PC-9 (cell line): ENCODE results near the gene DOK3. TPM values are rescaled to one million over a fixed set of nuclear protein-coding genes. Genes with fewer than 3 reads are reported as not detected.

Experiments used
- BruUV-seq: library from RNA; stranded (reverse); fragments of 400-500 nt; replicated peaks from 2 replicates; lab custom pipeline; 2021; lab: Mats Ljungman, UMichigan
- CTCF ChIA-PET: fragments of 300-600 bp; sonication (Branson Sonifier 250); formaldehyde crosslinking; loops from one replicate; lab custom pipeline; 2022; ENCODE audit warnings: antibody characterized with exemption; lab: Charles Lee
- POLR2A ChIA-PET: fragments of 300-600 bp; sonication (Branson Sonifier 250); formaldehyde crosslinking; loops from one replicate; lab custom pipeline; 2022; ENCODE audit warnings: antibody characterized with exemption; ENCODE audit not compliant: unreplicated experiment; lab: Charles Lee
- DNase-seq, 2 experiments: peaks; one replicate each; pipeline versions ENCODE4 v3.0.0 to v3.0.0-alpha.2; 2015 to 2022; ENCODE audit warnings: mixed read lengths in 1 of 2
- H2AFZ ChIP-seq: fragments of 200-600 bp; sonication (generic); 2 replicates; pipeline ENCODE4 v1.8.1; 2017; ENCODE audit warnings: antibody characterized with exemption
- H3F3A ChIP-seq: fragments of 200-600 bp; sonication (generic); 2 replicates; pipeline ENCODE4 v1.8.1; 2017; ENCODE audit warnings: antibody characterized with exemption, mild to moderate bottlenecking, low read depth; ENCODE audit not compliant: insufficient read depth
- H3K27ac ChIP-seq: fragments of 200-600 bp; sonication (generic); 2 replicates; pipeline ENCODE4 v1.6.1; 2016; ENCODE audit warnings: mixed run types
- H3K27me3 ChIP-seq: fragments of 200-600 bp; sonication (generic); 2 replicates; pipeline ENCODE4 v1.6.1; 2016; ENCODE audit warnings: low read depth, mixed run types; ENCODE audit not compliant: insufficient read depth
- H3K36me3 ChIP-seq: fragments of 200-600 bp; sonication (generic); 2 replicates; pipeline ENCODE4 v1.6.1; 2016; ENCODE audit warnings: low read depth, mixed run types
- H3K4me1 ChIP-seq: fragments of 200-600 bp; sonication (generic); replicated peaks from 2 replicates; pipeline ENCODE4 v1.6.1; 2016; ENCODE audit warnings: mixed run types; ENCODE audit not compliant: insufficient read depth
- H3K4me2 ChIP-seq: fragments of 200-600 bp; sonication (generic); 2 replicates; pipeline ENCODE4 v1.6.1; 2017; ENCODE audit warnings: mixed run types
- H3K4me3 ChIP-seq: fragments of 200-600 bp; sonication (generic); 2 replicates; pipeline ENCODE4 v1.6.1; 2016; ENCODE audit warnings: mixed run types
- H3K79me2 ChIP-seq: fragments of 200-600 bp; sonication (generic); 2 replicates; pipeline ENCODE4 v1.6.1; 2017; ENCODE audit warnings: low read depth, mixed run types
- H3K9me2 ChIP-seq: fragments of 200-600 bp; sonication (generic); 2 replicates; pipeline ENCODE4 v1.8.1; 2017; ENCODE audit warnings: mild to moderate bottlenecking; ENCODE audit not compliant: insufficient read depth
- H3K9me3 ChIP-seq: fragments of 200-600 bp; sonication (generic); 2 replicates; pipeline ENCODE4 v1.8.1; 2016; ENCODE audit warnings: low read depth; ENCODE audit not compliant: insufficient read depth
- H4K20me1 ChIP-seq: fragments of 200-600 bp; sonication (generic); 2 replicates; pipeline ENCODE4 v1.8.1; 2017; ENCODE audit not compliant: insufficient read depth
- CTCF ChIP-seq: fragments of 200-600 bp; sonication (generic); conservative IDR thresholded peaks from 2 replicates; pipeline ENCODE4 v1.6.1; 2017; ENCODE audit warnings: mixed run types, antibody characterized with exemption, mild to moderate bottlenecking, moderate library complexity
- EZH2 ChIP-seq: fragments of 200-600 bp; sonication (generic); IDR thresholded peaks from 2 replicates; pipeline ENCODE4 v1.8.0; 2017; ENCODE audit warnings: antibody characterized with exemption, low read depth
- intact Hi-C: fragments of 100-400 bp; cut with micrococcal nuclease; formaldehyde crosslinking; loops from one replicate; pipeline ENCODE4 v1.10.0; 2022; ENCODE audit not compliant: unreplicated experiment
- total RNA-seq: library from RNA; stranded (reverse); gene quantifications from 2 replicates; pipeline ENCODE4 v1.2.3, GENCODE V29; 2021

Gene DOK3
- total RNA-seq, 1 experiment from 2014 or later, result 12.2 TPM

- Histone ChIP-seq H3K79me2 (no peaks in the 10 kb centered on the region), H3K36me3 (no peaks in the 10 kb centered on the region), H3K27ac (no peak overlapping the region), H3K4me1 (0 out of 2 replicates have a peak, but pooled peaks cover 5% of the 10 kb centered on the region), H4K20me1 (peaks cover 23% of the 10 kb centered on the region), H3K9me2 (no peaks in the 10 kb centered on the region), H3K9me3 (no peaks in the 10 kb centered on the region), H3K4me2 (no peak overlapping the region), H3K27me3 (no peaks in the 10 kb centered on the region), H2AFZ (no peak overlapping the region), H3K4me3 (no peak overlapping the region), H3F3A (peaks cover 19% of the 10 kb centered on the region; the same call in 1 of the 2 replicates)
- ChIA-PET CTCF (interaction anchor here (0.6 to 1.5 kb wide), 9 partner anchors 9 to 764 kb away, joined by 3 to 12 read pairs (median 3); partner anchors contain the start of gene PDLIM7), POLR2A (interaction anchor here (0.5 to 0.6 kb wide), 3 partner anchors 93 to 126 kb away, joined by 6 to 8 read pairs (median 6); no protein-coding TSS in a partner anchor)
- peak; percentile 84 to 95 for DNase-seq
- BruUV-seq, result no TSS peak
- intact Hi-C loops, result loop anchor here (1.0 to 2.0 kb wide), 2 partner anchors 14 to 40 kb away; partner anchors contain the start of gene PDLIM7
- no peak for TF ChIP-seq EZH2
- TF ChIP-seq CTCF, result peak; percentile 68
Measured at GRCh38 chr5:177456976-177457851, 52.4 kb downstream of the DOK3 start.

- TF ChIP-seq EZH2, result no peak
- peak; percentile 43; the same call in 1 of the 2 replicates for TF ChIP-seq CTCF
- no peaks in the 10 kb centered on the region for H3K79me2 ChIP-seq
- 0 out of 2 replicates have a peak, but pooled peaks cover 5% of the 10 kb centered on the region for H3K4me1 ChIP-seq
- peaks cover 27% of the 10 kb centered on the region for H4K20me1 ChIP-seq
- peaks cover 21% of the 10 kb centered on the region; the same call in 1 of the 2 replicates for H3F3A ChIP-seq
- no peaks in the 10 kb centered on the region for H3K9me3 ChIP-seq
- DNase-seq, result no peak
- intact Hi-C loops, result loop anchor here (1.0 to 2.0 kb wide), 2 partner anchors 14 to 41 kb away; partner anchors contain the start of gene PDLIM7
- BruUV-seq, result no TSS peak
- no peak overlapping the region for H3K4me2 ChIP-seq
- H3K27me3 ChIP-seq, result no peaks in the 10 kb centered on the region
- ChIA-PET CTCF (interaction anchor here (1.4 to 1.5 kb wide), 3 partner anchors 15 to 67 kb away, joined by 3 to 12 read pairs (median 3); partner anchors contain the start of gene PDLIM7), POLR2A (interaction anchor here (0.5 kb wide), 1 partner anchor 94 kb away, joined by 8 read pairs; no protein-coding TSS in a partner anchor)
- H3K36me3 ChIP-seq, result peaks cover 5% of the 10 kb centered on the region; the same call in 1 of the 2 replicates
- H2AFZ ChIP-seq, result no peak overlapping the region
- H3K4me3 ChIP-seq, result no peak overlapping the region
- no peaks in the 10 kb centered on the region for H3K9me2 ChIP-seq
- H3K27ac ChIP-seq, result no peak overlapping the region
Measured at GRCh38 chr5:177456591-177456964, 53.0 kb downstream of the DOK3 start.
